Pancreas (tissue), 10 donors: Measurements from ENCODE around the gene MYH8. TPM values are rescaled to one million over a fixed set of nuclear protein-coding genes. Genes with fewer than 3 reads are reported as not detected.

Source experiments
- ATAC-seq, 4 donors: fragments of 200-7000 bp; cut with Tn5 transposase; one replicate each; pipeline versions ENCODE4 v1.8.0 to v1.9.1; 2020; ENCODE audit warnings: mild to moderate bottlenecking in 4 of 4, moderate library complexity in 4 of 4
- DNase-seq, 6 donors: peaks; one replicate each; pipeline ENCODE4 v3.0.0-alpha.2; 2020
- FAIRE-seq: peaks from 2 replicates; lab custom pipeline; 2012; peaks lifted over from hg19 to GRCh38; lab: Jason Lieb, UNC
- H3K27ac ChIP-seq, 4 donors: fragments of 200-600 bp; sonication (generic); 1 replicate in 3 of 4; 2 replicates in 1 of 4; pipeline versions ENCODE4 v1.5.0 to v1.8.0; 2020
- H3K27me3 ChIP-seq, 4 donors: fragments of 200-600 bp; one replicate each; pipeline ENCODE4 v1.8.0; 2021
- H3K36me3 ChIP-seq, 3 donors: fragments of 200-600 bp; sonication (generic) in 1 of 3; one replicate each; pipeline versions ENCODE4 v1.5.0 to v1.8.0; 2020 to 2021
- H3K4me1 ChIP-seq, 3 donors: fragments of 200-600 bp; one replicate each; pipeline ENCODE4 v1.8.0; 2021
- H3K4me3 ChIP-seq, 4 donors: fragments of 200-600 bp; sonication (generic) in 2 of 4; one replicate each; pipeline versions ENCODE4 v1.5.0 to v1.8.0; 2020 to 2021
- H3K9me3 ChIP-seq, 4 donors: fragments of 200-600 bp; one replicate each; pipeline ENCODE4 v1.8.0; 2021
- CTCF ChIP-seq, 4 donors: fragments of 200-600 bp; sonication (generic) in 3 of 4; IDR thresholded peaks; one replicate each; pipeline versions ENCODE4 v1.5.0 to v1.8.0; 2021; ENCODE audit warnings: antibody characterized with exemption in 4 of 4
- WGBS, 2 donors: extraction: QIAGEN DNeasy Blood & Tissue Kit; methylation state at CpG; one replicate each; pipeline ENCODE4 v1.1.7; 2013; 5-methylcytosine and 5-hydroxymethylcytosine counted together
- intact Hi-C, 3 donors: fragments of 100-400 bp; cut with DNase I; formaldehyde crosslinking; loops; one replicate each; pipeline versions ENCODE4 v1.11.1 to v1.14.2; 2022
- polyA plus RNA-seq, 2 donors: library from polyadenylated mRNA; stranded (reverse); fragments of 200-250 nt; gene quantifications; one replicate each; pipeline ENCODE4 v1.2.3, GENCODE V29; 2013
- total RNA-seq, 6 donors: library from RNA; stranded (reverse); fragmentation: NEBNext Ultra II Directional in 4 of 6; extraction: Animal tissue kit (Norgen Biotek cat#: 25700) in 4 of 6; gene quantifications; one replicate each; pipeline versions ENCODE4 v1.2.1 to v1.2.4, GENCODE V29; 2021 to 2023
- donor health status: healthy with polysubstance abuse.
- donor health status: DM: no; HTN: no; CAD: no; lungs with moderate emphysema.
- donor health status: DM: no; HTN: no; CAD: no.
- donor health status: control.
- donor health status: control.
- donor health status: Bipolar disorder and iron deficiency.
- donor health status: DM: yes; HTN: yes; CAD: no.
- donor health status: DM: no; HTN: no; CAD: no.
- donor health status: DM: no; HTN: no; CAD: no.
- donor health status: DM: yes; HTN: yes; CAD: no.

MYH8 gene
- total and polyA plus RNA-seq, 8 donors: not detected

- intact Hi-C loops: no loop called here
- Histone ChIP-seq H3K9me3 (no peaks in the 10 kb centered on the region), H3K27me3 (peaks cover 0 to 8% (median 0%) of the 10 kb centered on the region in 4 donors), H3K36me3 (no peaks in the 10 kb centered on the region), H3K4me1 (no peaks in the 10 kb centered on the region), H3K4me3 (no peak overlapping the region), H3K27ac (no peak overlapping the region)
- no peak for DNase-seq
- no peak for TF ChIP-seq CTCF (IDR thresholded peaks at IDR 0.05)
- ATAC-seq: no peak
- no peak for FAIRE-seq
- 67 to 72% methylated on average over 9 of the region's 9 CpGs for WGBS, 2 donors
Measured at GRCh38 chr17:10392880-10393279, 28.9 kb downstream of the MYH8 start.

- H3K4me1 ChIP-seq: no peaks in the 10 kb centered on the region
- no peaks in the 10 kb centered on the region for H3K9me3 ChIP-seq
- no peak for FAIRE-seq
- peaks cover 0 to 12% (median 0%) of the 10 kb centered on the region in 4 donors for H3K27me3 ChIP-seq
- no peak for TF ChIP-seq CTCF (IDR thresholded peaks at IDR 0.05)
- intact Hi-C loops: no loop called here
- no peak for DNase-seq
- H3K27ac ChIP-seq: no peak overlapping the region
- 41 to 69% methylated on average over 6 of the region's 6 CpGs for WGBS, 2 donors
- H3K36me3 ChIP-seq: no peaks in the 10 kb centered on the region
- no peak overlapping the region for H3K4me3 ChIP-seq
- no peak for ATAC-seq
Measured at GRCh38 chr17:10385871-10386270, 35.9 kb downstream of the MYH8 start.

GRCh38 chr17:10384175-10384574, 37.6 kb downstream of the MYH8 start:
- Histone ChIP-seq H3K4me1 (no peaks in the 10 kb centered on the region), H3K4me3 (no peak overlapping the region), H3K9me3 (no peaks in the 10 kb centered on the region), H3K27ac (no peak overlapping the region), H3K27me3 (peaks cover 0 to 6% (median 0%) of the 10 kb centered on the region in 4 donors), H3K36me3 (no peaks in the 10 kb centered on the region)
- WGBS, 2 donors: 16 to 34% methylated on average over 8 of the region's 8 CpGs
- no peak for TF ChIP-seq CTCF (IDR thresholded peaks at IDR 0.05)
- FAIRE-seq (no peak), ATAC-seq (no peak), DNase-seq (no peak)
- intact Hi-C loops: no loop called here

- ATAC-seq: no peak
- FAIRE-seq: no peak
- Histone ChIP-seq H3K27me3 (no peaks in the 10 kb centered on the region), H3K4me1 (no peaks in the 10 kb centered on the region), H3K9me3 (no peaks in the 10 kb centered on the region), H3K4me3 (no peak overlapping the region), H3K36me3 (no peaks in the 10 kb centered on the region), H3K27ac (no peak overlapping the region)
- DNase-seq: no peak
- intact Hi-C loops: no loop called here
- WGBS, 2 donors: 68 to 69% methylated on average over 3 of the region's 3 CpGs
- TF ChIP-seq CTCF (IDR thresholded peaks at IDR 0.05): no peak
Measured at GRCh38 chr17:10380631-10381408, 40.9 kb downstream of the MYH8 start.

GRCh38 chr17:10372906-10373305, 48.8 kb downstream of the MYH8 start, which contains the start of gene MYH13:
Gene MYH13, minus strand, starts transcription at chr17:10373006. Its CDS starts 8,476 bp downstream, at chr17:10364530.
- no peak for TF ChIP-seq CTCF (IDR thresholded peaks at IDR 0.05)
- DNase-seq (no peak), ATAC-seq (no peak), FAIRE-seq (no peak)
- H3K9me3 ChIP-seq: no peaks in the 10 kb centered on the region
- no peaks in the 10 kb centered on the region for H3K36me3 ChIP-seq
- no peak within 1 kb of the TSS for H3K4me3 ChIP-seq
- H3K27me3 ChIP-seq: no peaks in the 10 kb centered on the region
- H3K4me1 ChIP-seq: no peaks in the 10 kb centered on the region
- intact Hi-C loops: no loop called here
- WGBS, 2 donors: 55 to 67% methylated on average over 5 of the region's 5 CpGs
- H3K27ac ChIP-seq: no peak within 1 kb of the TSS
